Prostate gland (tissue), 2 donors: Measurements from ENCODE around the gene MEFV.

Experiments used
- POLR2A ChIP-seq: fragments of 450-650 bp; IDR thresholded peaks from one replicate; pipeline ENCODE4 v1.6.1; 2016; ENCODE audit warnings: antibody characterized with exemption, mild to moderate bottlenecking
- TF ChIP-seq, protein P1 (sequence below), 4 experiments: fragments of 200-600 bp in 2 of 4; fragments of 450-650 bp in 2 of 4; sonication (generic) in 2 of 4; IDR thresholded peaks; 1 replicate in 3 of 4; 2 replicates in 1 of 4; pipeline ENCODE4 v1.5.1; 2016 to 2019; ENCODE audit warnings: antibody characterized with exemption in 4 of 4, mild to moderate bottlenecking in 2 of 4, moderate library complexity in 2 of 4

DNA sequence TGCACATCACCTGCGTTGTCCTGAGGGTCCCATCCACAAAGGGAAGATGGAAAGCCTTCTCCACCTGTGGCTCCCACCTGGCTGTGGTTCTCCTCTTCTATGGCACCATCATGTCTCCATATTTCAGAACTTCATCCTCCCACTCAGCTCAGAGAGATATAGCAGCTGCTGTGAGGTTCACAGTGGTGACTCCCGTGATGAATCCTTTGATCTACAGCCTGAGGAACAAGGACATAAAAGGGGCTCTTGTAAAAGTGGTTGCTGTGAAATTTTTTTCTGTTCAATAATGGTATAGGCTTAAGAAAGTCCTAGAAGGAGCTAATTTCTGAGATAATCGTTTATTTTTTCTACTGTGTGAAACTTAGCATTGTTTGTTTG, 40.2 kb downstream of the MEFV start:
- no peak for TF ChIP-seq POLR2A
- TF ChIP-seq, protein P1, sequence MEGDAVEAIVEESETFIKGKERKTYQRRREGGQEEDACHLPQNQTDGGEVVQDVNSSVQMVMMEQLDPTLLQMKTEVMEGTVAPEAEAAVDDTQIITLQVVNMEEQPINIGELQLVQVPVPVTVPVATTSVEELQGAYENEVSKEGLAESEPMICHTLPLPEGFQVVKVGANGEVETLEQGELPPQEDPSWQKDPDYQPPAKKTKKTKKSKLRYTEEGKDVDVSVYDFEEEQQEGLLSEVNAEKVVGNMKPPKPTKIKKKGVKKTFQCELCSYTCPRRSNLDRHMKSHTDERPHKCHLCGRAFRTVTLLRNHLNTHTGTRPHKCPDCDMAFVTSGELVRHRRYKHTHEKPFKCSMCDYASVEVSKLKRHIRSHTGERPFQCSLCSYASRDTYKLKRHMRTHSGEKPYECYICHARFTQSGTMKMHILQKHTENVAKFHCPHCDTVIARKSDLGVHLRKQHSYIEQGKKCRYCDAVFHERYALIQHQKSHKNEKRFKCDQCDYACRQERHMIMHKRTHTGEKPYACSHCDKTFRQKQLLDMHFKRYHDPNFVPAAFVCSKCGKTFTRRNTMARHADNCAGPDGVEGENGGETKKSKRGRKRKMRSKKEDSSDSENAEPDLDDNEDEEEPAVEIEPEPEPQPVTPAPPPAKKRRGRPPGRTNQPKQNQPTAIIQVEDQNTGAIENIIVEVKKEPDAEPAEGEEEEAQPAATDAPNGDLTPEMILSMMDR (IDR thresholded peaks at IDR 0.05): no peak
